Prostate gland (tissue), 2 donors: ENCODE data around the gene ADCY1.

Experiments used
- CTCF ChIP-seq, 4 experiments: fragments of 200-600 bp in 2 of 4; fragments of 450-650 bp in 2 of 4; sonication (generic) in 2 of 4; IDR thresholded peaks; 1 replicate in 3 of 4; 2 replicates in 1 of 4; pipeline ENCODE4 v1.5.1; 2016 to 2019; ENCODE audit warnings: antibody characterized with exemption in 4 of 4, mild to moderate bottlenecking in 2 of 4, moderate library complexity in 2 of 4
- POLR2A ChIP-seq: fragments of 450-650 bp; IDR thresholded peaks from one replicate; pipeline ENCODE4 v1.6.1; 2016; ENCODE audit warnings: antibody characterized with exemption, mild to moderate bottlenecking
- POLR2AphosphoS5 ChIP-seq: sonication (generic); formaldehyde crosslinking; IDR thresholded peaks from one replicate; pipeline ENCODE4 v1.6.1; 2017; ENCODE audit warnings: antibody characterized with exemption

- TF ChIP-seq CTCF (IDR thresholded peaks at IDR 0.05): no peak
- TF ChIP-seq POLR2A: no peak
- TF ChIP-seq POLR2AphosphoS5: no peak
These were observed 91.0 kb downstream of the ADCY1 start for GRCh38 chr7:45665172-45665571.
